ENCODE data around the gene OGFRL1. TPM values are rescaled to one million over a fixed set of nuclear protein-coding genes. Genes with fewer than 3 reads are reported as not detected.

Gene OGFRL1
- total and polyA plus RNA-seq, 9 of the 15 experiments (the other 6 are each of a cell fraction or from before 2014, with no cell fraction given): 0.01 to 0.07 (median 0.03) TPM

DNA sequence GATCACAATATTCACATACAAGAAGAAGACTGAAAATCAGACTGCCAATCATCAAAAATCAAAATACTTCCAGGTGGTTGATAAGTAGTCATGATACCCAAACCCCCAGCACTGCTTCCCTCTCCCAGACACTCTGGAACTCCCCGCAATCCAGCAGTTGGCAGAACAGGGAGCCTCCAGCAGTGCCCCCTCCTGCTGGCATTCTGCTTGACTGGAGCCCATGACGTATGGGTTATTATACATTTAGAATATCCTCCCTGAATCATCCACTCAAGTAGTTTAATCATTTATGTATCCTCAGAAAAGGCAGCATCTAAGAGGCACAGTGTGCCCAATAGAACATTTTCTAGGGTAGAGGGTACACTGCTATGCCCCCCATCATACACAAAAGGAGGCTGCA lies 9.3 kb upstream of the OGFRL1 start:
- no peaks in the 10 kb centered on the region for H3K36me3 ChIP-seq (ENCODE audit: control insufficient read depth, insufficient read depth, low read length)
- no peaks in the 10 kb centered on the region for H3K79me2 ChIP-seq (ENCODE audit: control insufficient read depth, insufficient read depth, low read length)
- H3K27ac ChIP-seq (ENCODE audit: extremely low read depth, low read depth, low read length): no peak overlapping the region
- no peaks in the 10 kb centered on the region for H3K4me1 ChIP-seq (replicated peaks in 1 of 2; ENCODE audit: control insufficient read depth in 2 of 2, insufficient read depth in 2 of 2, low read length in 2 of 2)
- TF ChIP-seq MAFK (IDR thresholded peaks at IDR 0.05; ENCODE audit: low read length) (no peak), CLOCK (CRISPR knock-in tag; IDR thresholded peaks at IDR 0.05; ENCODE audit: borderline replicate concordance) (no peak), HNRNPK (IDR thresholded peaks at IDR 0.05; ENCODE audit: low read depth, low read length, poor library complexity, severe bottlenecking) (no peak), YBX1 (IDR thresholded peaks at IDR 0.05) (no peak)
- no peak overlapping the region for H3K4me3 ChIP-seq
- H4K20me1 ChIP-seq (replicated peaks; ENCODE audit: control insufficient read depth, insufficient read depth, low read length): no peaks in the 10 kb centered on the region
- H3K9me1 ChIP-seq (ENCODE audit: control insufficient read depth, insufficient read depth, low read length): no peaks in the 10 kb centered on the region
- H3K4me2 ChIP-seq (ENCODE audit: insufficient read depth, low read length): no peak overlapping the region
- no peaks in the 10 kb centered on the region for H3K9me3 ChIP-seq (replicated peaks; ENCODE audit: control insufficient read depth, insufficient read depth, low read depth, low read length)
- DNase-seq (ENCODE audit: extremely low read depth in 1 of 4, low spot score in 3 of 4): no peak
- no peak overlapping the region for H3K9ac ChIP-seq (ENCODE audit: insufficient read depth in 1 of 2, low read depth in 2 of 2, low read length in 2 of 2)
- 0% methylated on average over 2 of the region's 2 CpGs for WGBS (ENCODE audit: insufficient coverage, low coverage, missing lambda C conversion rate)
- no peak for FAIRE-seq
- ATAC-seq: no peak
- in situ Hi-C loops (cut with MboI): no loop called here
- ChIA-PET CTCF (ENCODE audit: low intra/inter-chr PET ratio) (no interaction called here), POLR2A (no interaction called here)
- H3K27me3 ChIP-seq (ENCODE audit: control insufficient read depth in 2 of 2, insufficient read depth in 2 of 2, low read length in 2 of 2): no peaks in the 10 kb centered on the region
- no peak overlapping the region for H2AFZ ChIP-seq (ENCODE audit: low read depth, low read length)
- no TSS peak for BruUV-seq (replicated peaks)
- intact Hi-C loops (cut with micrococcal nuclease): no loop called here
